ENCODE data around the gene KCTD1. TPM values are rescaled to one million over a fixed set of nuclear protein-coding genes. Genes with fewer than 3 reads are reported as not detected.

KCTD1 gene
- total RNA-seq (10 to 100 TPM; 10.7 to 30.8 (median 22.5) TPM), polyA plus RNA-seq (10 to 100 TPM; 14.5 to 31.1 TPM)
- long read RNA-seq, donor 1, partial matches to known transcripts = 1 of 14 reads
- long read RNA-seq, donor 1, other reads (novel, unspliced or antisense) = 8 of 14 reads
- long read RNA-seq, donor 2, partial matches to known transcripts = 0 of 7 reads
- long read RNA-seq, donor 2, other reads (novel, unspliced or antisense) = 0 of 7 reads
- long read RNA-seq, donor 3, transcript KCTD1-202 (5 exons, 2,103 nt) = major isoform, 6 of 13 reads
- long read RNA-seq, donor 3, partial matches to known transcripts = 0 of 13 reads
- long read RNA-seq, donor 3, other reads (novel, unspliced or antisense) = 2 of 13 reads

DNA sequence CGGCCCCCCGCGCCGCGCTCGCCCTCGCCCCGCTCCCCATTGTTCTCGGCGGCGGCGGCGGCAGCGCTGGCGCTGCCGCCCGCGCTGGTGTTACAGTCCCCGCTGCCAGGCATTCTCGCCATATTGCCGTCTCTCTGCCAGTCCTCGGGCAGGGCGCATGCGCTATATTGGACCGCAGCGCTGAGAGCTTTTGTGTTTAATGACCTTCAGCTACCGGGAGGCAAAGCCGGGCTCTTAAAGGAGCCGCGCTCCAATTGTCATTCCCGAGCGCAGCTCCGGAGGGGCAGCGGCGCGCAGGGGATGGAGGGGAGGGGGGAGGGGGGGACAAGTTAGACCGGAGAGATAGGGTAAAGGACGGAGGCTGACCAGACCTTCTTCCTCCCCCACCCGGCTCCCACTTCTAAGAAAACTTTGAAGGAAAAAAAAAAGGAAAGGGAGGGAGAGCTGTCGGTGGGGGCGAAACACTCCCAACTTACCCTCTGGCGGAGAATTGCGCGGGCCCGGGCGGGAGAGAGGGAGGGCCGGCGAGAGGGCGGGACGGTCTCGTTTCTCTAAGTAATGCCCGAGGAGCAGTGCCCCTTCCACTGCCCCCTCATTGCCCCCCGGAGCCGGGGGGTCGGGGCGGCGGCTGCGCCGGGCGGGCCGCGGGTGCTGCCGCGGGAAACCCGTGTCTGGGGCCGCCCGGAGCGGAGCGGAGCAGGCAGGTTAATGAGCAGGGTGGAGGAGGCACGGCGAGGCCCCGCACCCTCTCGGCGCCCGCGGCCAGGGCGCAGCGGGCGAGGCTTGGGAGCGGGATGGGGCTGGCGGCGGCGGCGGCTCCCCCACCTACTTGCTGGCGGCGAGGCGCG lies at the start of gene KCTD1:
TSS of gene KCTD1 (minus strand) at position 139 of the 848 bp plus-strand sequence. CDS start at position 122, 17 bp downstream.
- peak within 1 kb of the TSS; percentile 66 to 71 for H3K27ac ChIP-seq
- DNase-seq = peak; percentile 78 to 86 (median 80)
- H3K4me3 ChIP-seq = peak within 1 kb of the TSS; percentile 54
- H3K9me3 ChIP-seq = no peaks in the 10 kb centered on the region
- peaks cover 18% of the 10 kb centered on the region for H3K4me1 ChIP-seq (ENCODE audit: insufficient read depth)
- intact Hi-C loops (cut with DNase I) = loop anchor here in 2 of 4 donors (10.0 kb wide), 2 partner anchors 74 to 106 kb away; no protein-coding TSS in a partner anchor
- no peak for TF ChIP-seq EP300 (IDR thresholded peaks at IDR 0.05)
- no peak for TF ChIP-seq CTCF (IDR thresholded peaks at IDR 0.05)
- TF ChIP-seq POLR2A (IDR thresholded peaks at IDR 0.05) = no peak
- WGBS, 3 donors = 0 to 1% (median 1%) methylated on average over 67 to 88 of the region's 88 CpGs
- no peaks in the 10 kb centered on the region for H3K36me3 ChIP-seq
- H3K27me3 ChIP-seq = no peaks in the 10 kb centered on the region

DNA sequence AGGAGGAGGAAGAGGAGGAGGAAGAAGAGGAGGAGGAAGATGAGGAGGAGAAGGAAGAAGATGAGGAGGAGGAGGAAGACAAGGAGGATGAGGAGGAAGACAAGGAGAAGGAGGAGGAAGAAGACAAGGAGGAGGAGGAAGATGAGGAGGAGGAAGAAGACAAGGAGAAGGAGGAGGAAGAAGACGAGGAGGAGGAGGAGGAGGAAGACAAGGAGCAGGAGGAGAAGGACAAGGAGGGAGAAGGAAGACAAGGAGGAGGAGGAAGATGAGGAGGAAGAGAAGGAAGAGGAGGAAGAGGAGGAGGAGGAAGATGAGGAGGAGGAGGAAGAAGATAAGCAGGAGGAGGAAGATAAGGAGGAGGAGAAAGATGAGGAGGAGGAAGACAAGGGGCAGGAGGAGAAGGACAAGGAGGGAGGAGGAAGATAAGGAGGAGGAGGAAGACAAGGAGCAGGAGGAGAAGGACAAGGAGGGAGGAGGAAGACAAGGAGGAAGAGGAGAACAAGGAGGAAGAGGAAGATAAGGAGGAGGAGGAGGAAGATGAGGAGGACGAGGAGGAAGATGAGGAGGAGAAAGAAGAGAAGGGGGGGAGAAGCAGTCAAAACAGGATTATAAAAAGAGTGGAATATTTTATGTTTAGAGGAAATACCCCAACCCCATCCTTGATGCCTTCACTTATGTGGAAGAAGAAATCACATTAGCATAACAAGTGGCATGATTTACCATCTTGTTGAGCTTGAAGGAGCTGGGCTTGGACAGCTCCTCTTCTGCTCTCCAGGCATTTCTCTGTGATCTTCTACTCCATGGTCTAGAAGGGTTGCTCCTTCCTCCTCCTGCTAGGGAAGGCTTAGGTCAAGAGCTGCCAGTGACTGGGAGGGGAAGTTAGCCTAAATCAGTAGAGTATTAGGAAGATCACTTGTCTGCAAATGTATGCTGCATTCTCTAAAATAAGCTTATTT lies 45.3 kb upstream of the KCTD1 start:
- Histone ChIP-seq H3K9me3 (no peaks in the 10 kb centered on the region), H3K27ac (no peak overlapping the region), H3K36me3 (no peaks in the 10 kb centered on the region), H3K4me1 (ENCODE audit: insufficient read depth) (no peaks in the 10 kb centered on the region), H3K4me3 (no peak overlapping the region), H3K27me3 (no peaks in the 10 kb centered on the region)
- intact Hi-C loops (cut with DNase I) = loop anchor here in 1 of 4 donors (5.0 kb wide), 1 partner anchor 131 kb away; no protein-coding TSS in a partner anchor
- no peak for DNase-seq
- TF ChIP-seq POLR2A (IDR thresholded peaks at IDR 0.05) (no peak), EP300 (IDR thresholded peaks at IDR 0.05) (no peak), CTCF (IDR thresholded peaks at IDR 0.05) (no peak)
- WGBS, 3 donors = 81 to 89% (median 87%) methylated on average over 2 of the region's 2 CpGs

- no peaks in the 10 kb centered on the region for H3K27me3 ChIP-seq
- intact Hi-C loops (cut with DNase I) = no loop called here
- no peaks in the 10 kb centered on the region for H3K4me1 ChIP-seq (ENCODE audit: insufficient read depth)
- no peak overlapping the region for H3K4me3 ChIP-seq
- TF ChIP-seq CTCF (IDR thresholded peaks at IDR 0.05) = no peak
- TF ChIP-seq EP300 (IDR thresholded peaks at IDR 0.05) = no peak
- no peak for TF ChIP-seq POLR2A (IDR thresholded peaks at IDR 0.05)
- H3K36me3 ChIP-seq = no peaks in the 10 kb centered on the region
- no peak for DNase-seq
- no peaks in the 10 kb centered on the region for H3K9me3 ChIP-seq
- WGBS, 3 donors = 95 to 97% (median 96%) methylated on average over 6 of the region's 6 CpGs
- no peak overlapping the region for H3K27ac ChIP-seq
Measured at GRCh38 chr18:26584745-26585144, 36.4 kb upstream of the KCTD1 start.

All from ovary (tissue), 10 donors.